Osteocyte (in vitro differentiated cells): ENCODE results near the gene TSPAN13. TPM values are rescaled to one million over a fixed set of nuclear protein-coding genes. Genes with fewer than 3 reads are reported as not detected.

Experiments used
- DNase-seq: peaks from one replicate; pipeline ENCODE4 v3.0.0; 2021; ENCODE audit warnings: mixed read lengths; ENCODE audit not compliant: unreplicated experiment; ENCODE audit errors: extremely low spot score
- H3K27ac Mint-ChIP-seq: one replicate; pipeline ENCODE4 v1.8.0; 2021; ENCODE audit warnings: mild to moderate bottlenecking, mixed read lengths; ENCODE audit not compliant: unreplicated experiment
- H3K27me3 Mint-ChIP-seq: one replicate; pipeline ENCODE4 v1.8.0; 2021; ENCODE audit warnings: mixed read lengths; ENCODE audit not compliant: unreplicated experiment
- H3K36me3 Mint-ChIP-seq: one replicate; pipeline ENCODE4 v1.8.0; 2021; ENCODE audit warnings: mixed read lengths; ENCODE audit not compliant: unreplicated experiment
- H3K4me1 Mint-ChIP-seq: one replicate; pipeline ENCODE4 v1.8.0; 2021; ENCODE audit warnings: mixed read lengths; ENCODE audit not compliant: unreplicated experiment
- H3K4me3 Mint-ChIP-seq: one replicate; pipeline ENCODE4 v1.8.0; 2021; ENCODE audit warnings: mild to moderate bottlenecking, moderate library complexity, mixed read lengths; ENCODE audit not compliant: unreplicated experiment
- H3K9me3 Mint-ChIP-seq: one replicate; pipeline ENCODE4 v1.8.0; 2021; ENCODE audit warnings: mixed read lengths; ENCODE audit not compliant: unreplicated experiment
- total RNA-seq: library from RNA; stranded (reverse); gene quantifications from 2 replicates; pipeline ENCODE4 v1.2.1, GENCODE V29; 2021
- TF ChIP-seq, protein P1 (sequence below): fragments of 200-600 bp; sonication (generic); IDR thresholded peaks from 2 replicates; pipeline ENCODE4 v1.5.0; 2021; ENCODE audit warnings: antibody characterized with exemption, mild to moderate bottlenecking, moderate library complexity

The TSPAN13 gene
- total RNA-seq, 1 donor from 2014 or later: 4.9 TPM

DNA sequence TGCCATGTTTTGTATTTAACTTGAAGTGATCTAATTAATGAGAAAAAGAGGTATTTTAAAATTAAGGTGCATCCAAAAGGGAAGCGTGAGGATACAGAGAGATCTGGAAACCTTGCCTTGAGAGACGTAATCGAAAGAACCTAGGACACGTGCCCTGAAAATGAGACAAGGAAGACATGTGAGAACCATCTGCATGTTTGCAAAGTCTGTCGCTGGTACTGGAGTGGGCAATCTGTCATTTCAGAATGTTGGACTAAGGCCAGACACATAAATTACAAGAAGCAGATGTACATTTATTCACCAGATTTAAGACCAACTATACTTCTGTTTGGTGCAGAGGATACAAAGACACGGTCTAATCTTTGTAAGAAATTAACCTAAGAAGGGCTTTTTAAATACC, 42.1 kb downstream of the TSPAN13 start:
- TF ChIP-seq, protein P1, sequence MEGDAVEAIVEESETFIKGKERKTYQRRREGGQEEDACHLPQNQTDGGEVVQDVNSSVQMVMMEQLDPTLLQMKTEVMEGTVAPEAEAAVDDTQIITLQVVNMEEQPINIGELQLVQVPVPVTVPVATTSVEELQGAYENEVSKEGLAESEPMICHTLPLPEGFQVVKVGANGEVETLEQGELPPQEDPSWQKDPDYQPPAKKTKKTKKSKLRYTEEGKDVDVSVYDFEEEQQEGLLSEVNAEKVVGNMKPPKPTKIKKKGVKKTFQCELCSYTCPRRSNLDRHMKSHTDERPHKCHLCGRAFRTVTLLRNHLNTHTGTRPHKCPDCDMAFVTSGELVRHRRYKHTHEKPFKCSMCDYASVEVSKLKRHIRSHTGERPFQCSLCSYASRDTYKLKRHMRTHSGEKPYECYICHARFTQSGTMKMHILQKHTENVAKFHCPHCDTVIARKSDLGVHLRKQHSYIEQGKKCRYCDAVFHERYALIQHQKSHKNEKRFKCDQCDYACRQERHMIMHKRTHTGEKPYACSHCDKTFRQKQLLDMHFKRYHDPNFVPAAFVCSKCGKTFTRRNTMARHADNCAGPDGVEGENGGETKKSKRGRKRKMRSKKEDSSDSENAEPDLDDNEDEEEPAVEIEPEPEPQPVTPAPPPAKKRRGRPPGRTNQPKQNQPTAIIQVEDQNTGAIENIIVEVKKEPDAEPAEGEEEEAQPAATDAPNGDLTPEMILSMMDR: no peak
- DNase-seq: no peak
- no peaks in the 10 kb centered on the region for H3K9me3 Mint-ChIP-seq
- H3K27ac Mint-ChIP-seq: no peak overlapping the region
- no peak overlapping the region for H3K4me3 Mint-ChIP-seq
- no peaks in the 10 kb centered on the region for H3K36me3 Mint-ChIP-seq
- peaks cover 2% of the 10 kb centered on the region for H3K27me3 Mint-ChIP-seq
- H3K4me1 Mint-ChIP-seq: peaks cover 16% of the 10 kb centered on the region

DNA sequence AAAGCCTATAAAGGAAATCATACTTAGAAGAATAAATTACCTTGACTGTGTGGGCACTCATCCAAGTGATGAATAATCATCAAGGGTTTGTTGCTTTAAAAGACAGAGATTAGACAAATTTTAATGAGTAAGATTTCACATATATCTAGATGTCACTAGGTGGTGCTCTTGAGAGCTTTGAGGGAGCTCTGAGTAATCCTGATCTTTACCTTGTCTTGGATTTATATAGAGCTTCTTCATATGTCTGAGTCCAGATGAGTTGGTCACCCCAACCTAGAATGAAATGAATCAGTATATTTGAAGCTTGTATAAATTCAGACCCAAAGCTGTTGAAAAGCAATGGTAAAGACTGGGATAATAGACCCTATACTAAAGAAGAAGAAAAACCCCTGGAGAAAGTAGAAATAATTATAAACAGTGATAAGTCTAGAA, 47.6 kb downstream of the TSPAN13 start:
- DNase-seq: no peak
- no peaks in the 10 kb centered on the region for H3K9me3 Mint-ChIP-seq
- TF ChIP-seq, protein P1: peak; percentile 69
- H3K27me3 Mint-ChIP-seq: no peaks in the 10 kb centered on the region
- H3K36me3 Mint-ChIP-seq: no peaks in the 10 kb centered on the region
- H3K4me1 Mint-ChIP-seq: peaks cover 7% of the 10 kb centered on the region
- no peak overlapping the region for H3K4me3 Mint-ChIP-seq
- no peak overlapping the region for H3K27ac Mint-ChIP-seq

DNA sequence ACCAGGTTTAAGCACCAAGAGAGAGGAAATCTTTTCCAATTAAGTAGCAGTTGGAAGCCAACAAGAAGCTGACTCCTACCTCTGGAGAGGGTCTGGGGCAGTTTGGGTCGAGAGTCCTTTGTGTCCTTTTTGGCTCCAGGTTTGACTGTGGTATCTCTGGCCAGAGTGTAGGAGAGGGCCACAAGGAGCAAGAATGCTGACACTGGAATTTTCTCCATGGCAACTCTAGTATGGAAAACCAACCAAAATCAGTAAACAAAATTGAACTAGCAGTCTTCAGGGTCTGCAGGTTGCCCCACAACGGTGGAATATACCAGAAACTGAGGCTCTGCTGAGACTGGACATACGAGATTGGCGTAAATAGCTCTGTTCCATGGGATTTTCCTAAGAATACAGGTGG, 48.0 kb downstream of the TSPAN13 start:
- no peak overlapping the region for H3K4me3 Mint-ChIP-seq
- TF ChIP-seq, protein P1: no peak
- H3K27ac Mint-ChIP-seq: no peak overlapping the region
- H3K27me3 Mint-ChIP-seq: no peaks in the 10 kb centered on the region
- no peaks in the 10 kb centered on the region for H3K36me3 Mint-ChIP-seq
- H3K4me1 Mint-ChIP-seq: peaks cover 7% of the 10 kb centered on the region
- no peaks in the 10 kb centered on the region for H3K9me3 Mint-ChIP-seq
- no peak for DNase-seq

DNA sequence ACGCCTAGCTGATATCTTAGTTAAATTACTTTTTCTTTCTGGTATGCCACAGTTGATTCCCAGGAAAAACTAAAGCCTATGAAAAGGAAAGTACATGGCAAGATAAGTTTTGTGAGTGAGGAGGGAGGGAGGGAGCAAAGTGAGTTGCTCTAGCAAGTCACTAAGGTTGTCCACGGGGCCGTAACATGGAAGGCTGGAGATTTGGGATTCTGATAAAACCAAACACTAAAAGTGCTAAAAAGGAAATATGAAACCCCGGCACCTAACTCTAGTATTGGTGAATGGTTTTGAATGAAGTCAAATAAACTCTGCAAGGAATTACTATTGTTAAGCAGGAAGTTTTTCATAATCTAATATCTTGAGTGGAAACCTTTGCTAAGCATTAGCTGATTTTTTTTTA, 49.6 kb downstream of the TSPAN13 start:
- Mint-ChIP-seq H3K9me3 (no peaks in the 10 kb centered on the region), H3K4me1 (peaks cover 7% of the 10 kb centered on the region), H3K36me3 (no peaks in the 10 kb centered on the region), H3K27ac (no peak overlapping the region), H3K27me3 (no peaks in the 10 kb centered on the region), H3K4me3 (no peak overlapping the region)
- TF ChIP-seq, protein P1: no peak
- DNase-seq: no peak

DNA sequence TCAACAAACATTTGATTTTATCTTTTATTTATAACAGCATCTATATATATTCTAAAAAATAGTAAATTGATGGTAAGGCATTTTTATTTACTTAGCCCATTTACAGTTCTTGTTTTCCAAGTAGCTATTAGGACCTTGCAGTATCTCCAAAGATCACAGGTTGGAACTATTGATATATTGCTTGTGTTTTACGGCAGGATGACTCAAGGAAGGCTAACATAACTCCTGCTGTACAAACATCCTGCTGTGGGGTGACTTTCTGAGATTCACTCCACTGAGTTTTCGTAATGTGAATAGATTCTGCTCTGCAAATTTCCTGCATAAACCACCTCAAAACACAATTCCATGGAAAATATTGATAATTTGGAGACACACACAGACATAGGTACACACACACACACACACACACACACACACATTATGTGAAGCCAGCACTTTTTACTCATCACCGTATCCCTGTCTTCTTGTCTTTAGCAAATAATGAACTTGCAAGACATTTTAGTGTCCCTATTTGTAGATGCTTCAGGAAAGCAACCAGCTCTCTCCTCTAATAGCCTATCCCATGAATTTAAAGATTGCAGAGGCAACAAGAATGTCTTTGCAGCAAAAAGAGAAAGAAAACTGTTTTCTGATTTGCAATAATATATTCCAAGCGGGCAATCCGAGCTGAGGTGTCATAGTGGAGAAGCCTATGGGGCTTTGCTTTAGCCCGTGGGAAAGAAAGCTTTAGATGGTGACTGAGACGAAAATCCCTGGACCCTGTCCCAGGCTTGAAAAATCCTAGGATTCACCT, 50.5 kb downstream of the TSPAN13 start:
- H3K4me1 Mint-ChIP-seq: peaks cover 7% of the 10 kb centered on the region
- TF ChIP-seq, protein P1: no peak
- no peaks in the 10 kb centered on the region for H3K36me3 Mint-ChIP-seq
- H3K4me3 Mint-ChIP-seq: no peak overlapping the region
- no peak for DNase-seq
- H3K9me3 Mint-ChIP-seq: no peaks in the 10 kb centered on the region
- H3K27ac Mint-ChIP-seq: no peak overlapping the region
- no peaks in the 10 kb centered on the region for H3K27me3 Mint-ChIP-seq
